Gastroesophageal sphincter (tissue), 3 donors: Measurements from ENCODE around the gene CTNNA3.

Source experiments
- EP300 ChIP-seq: sonication (generic); formaldehyde crosslinking; IDR thresholded peaks from one replicate; pipeline ENCODE4 v1.6.1; 2017; ENCODE audit warnings: antibody characterized with exemption, mild to moderate bottlenecking
- POLR2AphosphoS5 ChIP-seq: sonication (generic); formaldehyde crosslinking; IDR thresholded peaks from one replicate; pipeline ENCODE4 v1.6.1; 2017; ENCODE audit warnings: antibody characterized with exemption
- TF ChIP-seq, protein P1 (sequence below), 4 experiments: fragments of 200-600 bp in 2 of 4; fragments of 450-650 bp in 2 of 4; sonication (generic) in 1 of 4; IDR thresholded peaks; one replicate each; pipeline ENCODE4 v1.5.1; 2017 to 2019; ENCODE audit warnings: antibody characterized with exemption in 4 of 4, mild to moderate bottlenecking in 2 of 4, moderate library complexity in 2 of 4

DNA sequence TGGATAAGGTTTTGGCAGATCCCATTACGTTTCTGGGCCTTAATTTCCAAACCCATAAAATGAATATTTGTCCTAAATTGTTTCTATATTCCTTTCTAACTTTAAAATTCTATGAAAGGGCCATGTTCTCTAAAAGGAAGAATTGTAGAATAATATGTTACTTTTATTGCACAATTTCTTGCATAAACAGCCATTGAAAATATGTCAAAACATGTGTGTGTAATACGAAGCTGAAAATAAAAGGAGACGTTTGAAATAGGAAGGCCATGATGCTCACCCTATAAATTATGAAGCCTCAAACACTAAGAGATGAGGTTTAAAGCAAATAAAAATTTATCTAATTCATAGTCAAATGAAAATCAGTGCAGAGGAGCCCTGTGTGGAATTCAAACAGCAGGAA is 915.2 kb downstream of the CTNNA3 start:
- TF ChIP-seq, protein P1, sequence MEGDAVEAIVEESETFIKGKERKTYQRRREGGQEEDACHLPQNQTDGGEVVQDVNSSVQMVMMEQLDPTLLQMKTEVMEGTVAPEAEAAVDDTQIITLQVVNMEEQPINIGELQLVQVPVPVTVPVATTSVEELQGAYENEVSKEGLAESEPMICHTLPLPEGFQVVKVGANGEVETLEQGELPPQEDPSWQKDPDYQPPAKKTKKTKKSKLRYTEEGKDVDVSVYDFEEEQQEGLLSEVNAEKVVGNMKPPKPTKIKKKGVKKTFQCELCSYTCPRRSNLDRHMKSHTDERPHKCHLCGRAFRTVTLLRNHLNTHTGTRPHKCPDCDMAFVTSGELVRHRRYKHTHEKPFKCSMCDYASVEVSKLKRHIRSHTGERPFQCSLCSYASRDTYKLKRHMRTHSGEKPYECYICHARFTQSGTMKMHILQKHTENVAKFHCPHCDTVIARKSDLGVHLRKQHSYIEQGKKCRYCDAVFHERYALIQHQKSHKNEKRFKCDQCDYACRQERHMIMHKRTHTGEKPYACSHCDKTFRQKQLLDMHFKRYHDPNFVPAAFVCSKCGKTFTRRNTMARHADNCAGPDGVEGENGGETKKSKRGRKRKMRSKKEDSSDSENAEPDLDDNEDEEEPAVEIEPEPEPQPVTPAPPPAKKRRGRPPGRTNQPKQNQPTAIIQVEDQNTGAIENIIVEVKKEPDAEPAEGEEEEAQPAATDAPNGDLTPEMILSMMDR (IDR thresholded peaks at IDR 0.05), result no peak
- TF ChIP-seq POLR2AphosphoS5, result no peak
- TF ChIP-seq EP300, result no peak
